IPS-NIHi11 (cell line): Measurements from ENCODE around the gene BICC1.

Experiments
- DNase-seq: peaks from one replicate; pipeline ENCODE4 v3.0.0; 2012; ENCODE audit warnings: mixed read lengths, low spot score

Gene BICC1

GRCh38 chr10:58648131-58648530 is 135.5 kb downstream of the BICC1 start:
- DNase-seq = no peak

DNA sequence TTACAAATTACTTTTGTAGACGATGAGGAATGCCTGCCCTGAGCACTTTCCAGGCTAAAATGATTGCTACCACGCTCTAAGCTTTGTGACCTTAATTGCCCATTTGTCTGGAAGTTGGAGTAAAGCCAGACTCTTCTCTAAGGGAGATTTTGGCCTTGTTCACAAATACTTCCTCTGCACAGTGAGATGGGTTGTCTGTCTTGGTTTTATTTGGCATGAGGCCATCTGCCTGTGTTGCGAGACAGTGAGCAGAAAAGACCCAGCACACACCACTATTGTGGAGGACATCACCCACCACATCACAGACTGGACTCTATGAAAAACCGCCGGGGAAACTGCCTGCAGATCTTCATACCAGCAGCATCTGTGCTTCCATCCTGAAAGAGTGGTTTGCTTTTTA is 138.4 kb downstream of the BICC1 start:
- DNase-seq = no peak

DNA sequence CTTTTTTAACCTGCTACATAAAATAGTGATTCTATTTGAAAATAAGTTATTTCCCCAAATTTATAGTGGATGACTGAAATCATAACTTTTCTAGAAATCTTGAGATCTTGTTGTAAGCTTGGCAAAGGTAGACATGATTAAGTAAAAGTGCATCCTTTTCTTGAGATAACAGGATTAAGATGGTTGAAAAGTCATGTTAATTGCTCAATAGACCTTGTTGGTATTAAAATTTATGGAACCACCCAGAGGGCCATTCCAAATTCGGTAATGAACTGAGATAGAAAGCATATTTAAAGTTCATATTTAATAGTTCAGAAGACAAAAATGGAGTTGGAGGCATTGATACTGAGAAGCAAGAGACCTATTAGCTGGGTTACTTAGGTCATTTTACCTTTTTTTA is 139.1 kb downstream of the BICC1 start:
- DNase-seq = no peak

DNA sequence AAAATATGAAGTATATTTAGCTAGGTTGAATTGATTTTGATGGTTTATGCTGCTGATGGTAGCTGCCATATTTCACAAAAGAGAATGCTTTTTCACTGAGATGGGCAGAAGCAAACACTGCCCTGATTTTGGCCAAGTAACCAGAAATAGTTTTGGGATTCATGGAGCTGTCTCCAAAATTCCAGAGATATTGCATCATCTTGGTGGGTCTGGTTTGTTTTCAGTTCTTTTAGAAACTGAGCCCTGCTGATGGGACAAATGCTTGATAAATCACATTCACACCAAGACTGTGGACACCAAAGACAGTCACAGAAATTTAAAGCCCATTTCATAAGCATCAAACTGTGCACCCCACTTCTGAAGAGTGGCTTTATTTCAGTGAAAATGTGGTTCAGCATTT is 140.5 kb downstream of the BICC1 start:
- DNase-seq = no peak

GRCh38 chr10:58660575-58661255 is 148.0 kb downstream of the BICC1 start:
- no peak for DNase-seq

DNA sequence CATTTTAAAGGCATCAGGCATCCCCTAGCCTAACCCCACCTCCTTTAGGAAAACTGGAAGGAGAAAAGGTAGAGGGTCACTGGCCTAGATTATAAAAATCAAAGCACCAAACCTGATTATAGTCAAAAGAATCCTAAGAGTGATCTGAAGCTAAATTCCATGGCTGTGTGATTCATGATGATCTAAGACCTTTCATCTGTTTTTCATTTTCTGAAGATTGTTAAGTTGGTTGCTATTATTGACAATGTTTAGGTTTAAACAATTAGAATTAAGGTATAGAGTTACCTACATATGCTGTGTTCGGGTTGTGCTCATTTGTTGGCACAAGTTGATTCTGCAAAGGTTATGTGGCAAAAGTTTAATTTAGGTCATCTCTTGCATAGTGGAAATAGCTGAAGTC is 148.7 kb downstream of the BICC1 start:
- DNase-seq = no peak

DNA sequence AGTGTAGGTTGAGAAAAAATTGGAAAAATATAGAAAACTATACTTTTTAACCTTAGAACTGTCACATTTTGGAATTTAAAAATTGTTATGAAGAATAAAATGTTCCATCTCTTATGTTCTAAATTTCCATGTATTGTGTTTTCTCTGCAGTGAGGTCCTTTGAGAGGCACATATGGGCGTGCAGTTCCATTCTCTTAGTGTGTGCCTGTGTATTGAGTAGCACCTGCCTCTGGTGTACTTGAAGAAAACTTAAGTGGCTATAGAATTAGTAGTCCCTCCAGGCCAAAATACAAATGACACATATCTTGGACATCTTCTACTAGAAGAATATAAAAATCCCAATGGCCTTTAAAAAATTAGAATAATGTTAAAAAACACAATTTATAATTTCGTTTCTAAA is 149.2 kb downstream of the BICC1 start:
- DNase-seq = no peak

- DNase-seq = no peak
Observed at GRCh38 chr10:58662314-58662713, 149.6 kb downstream of the BICC1 start.

- no peak for DNase-seq
Observed at GRCh38 chr10:58665361-58665760, 152.7 kb downstream of the BICC1 start.

- no peak for DNase-seq
Observed at GRCh38 chr10:58666024-58666423, 153.4 kb downstream of the BICC1 start.

- DNase-seq = no peak
Observed at GRCh38 chr10:58667658-58668310, 155.1 kb downstream of the BICC1 start.

DNA sequence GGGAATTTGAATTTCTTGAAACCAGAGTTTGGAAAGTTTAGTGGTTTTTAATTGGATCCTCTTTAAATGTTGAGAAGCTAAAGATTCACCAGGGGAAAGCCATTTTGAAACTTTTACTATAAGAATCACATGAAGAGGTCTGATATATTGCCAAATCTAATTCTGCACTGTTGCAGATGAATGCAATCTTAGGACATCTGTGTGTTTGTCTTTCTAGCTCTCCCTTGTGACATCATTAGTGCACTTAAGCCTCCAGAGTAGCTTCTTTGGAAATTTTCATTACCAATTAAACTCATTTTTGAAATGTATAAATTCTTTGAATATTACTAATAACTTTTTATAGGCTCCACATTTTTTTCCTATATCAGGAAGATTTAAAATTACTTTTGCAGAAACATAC is 160.2 kb downstream of the BICC1 start:
- no peak for DNase-seq

DNA sequence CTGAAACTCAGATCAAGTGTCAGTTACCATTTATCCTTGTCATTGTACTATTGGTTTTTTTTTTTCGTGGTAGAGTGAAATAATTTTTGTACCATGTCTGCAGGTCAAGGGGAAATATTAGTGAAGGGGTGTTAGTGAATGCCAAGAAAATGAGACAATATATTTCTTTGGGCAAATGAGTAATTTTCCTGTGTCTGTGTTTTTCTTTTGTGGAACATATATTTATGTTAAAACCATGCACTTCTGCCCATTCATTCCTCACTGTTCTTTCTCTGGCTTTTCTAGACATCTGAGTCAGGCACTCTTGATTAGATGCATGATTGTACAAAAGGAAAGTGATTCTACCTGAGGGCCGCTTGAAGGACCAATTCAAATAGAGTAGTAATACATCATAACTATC is 161.6 kb downstream of the BICC1 start:
- DNase-seq = no peak

DNA sequence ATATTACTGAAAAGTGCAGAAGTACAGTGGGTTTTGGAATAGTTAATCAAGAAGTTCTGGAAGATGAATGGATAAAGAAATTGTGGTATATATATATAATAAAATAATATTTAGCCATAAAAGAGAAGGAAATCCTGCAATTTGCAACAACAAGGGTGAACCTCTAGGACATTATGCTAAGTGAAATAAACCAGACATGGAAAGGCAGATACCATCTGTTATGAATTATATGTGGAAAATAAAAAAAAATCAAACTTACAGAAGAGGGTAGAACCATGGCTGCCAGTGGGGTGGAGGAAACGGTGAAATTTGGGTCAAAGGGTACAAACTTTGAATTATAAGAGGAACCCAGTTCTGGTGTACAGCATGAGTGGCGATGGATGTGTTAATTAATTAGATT is 162.6 kb downstream of the BICC1 start:
- no peak for DNase-seq

DNA sequence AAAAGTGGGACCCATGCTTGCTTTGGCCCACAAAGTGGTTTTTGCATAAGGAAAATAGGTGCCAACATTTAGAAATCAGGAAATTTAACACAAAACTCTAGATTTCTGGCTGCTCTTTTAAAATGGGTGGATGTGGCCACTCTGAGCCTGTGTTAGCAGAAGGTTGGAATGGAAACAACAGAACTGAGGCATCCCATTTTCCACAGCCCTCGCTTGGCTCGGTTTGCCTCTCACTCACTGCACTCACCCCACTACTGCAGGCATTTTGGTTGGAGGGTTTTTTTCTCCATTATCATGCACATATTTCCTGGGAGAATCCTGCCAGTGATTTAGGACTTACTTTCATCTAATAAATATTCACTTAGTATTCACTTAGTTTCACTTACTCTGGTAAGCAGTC is 178.9 kb downstream of the BICC1 start:
- no peak for DNase-seq

- DNase-seq = no peak
Observed at GRCh38 chr10:58693919-58694318, 181.2 kb downstream of the BICC1 start.

DNA sequence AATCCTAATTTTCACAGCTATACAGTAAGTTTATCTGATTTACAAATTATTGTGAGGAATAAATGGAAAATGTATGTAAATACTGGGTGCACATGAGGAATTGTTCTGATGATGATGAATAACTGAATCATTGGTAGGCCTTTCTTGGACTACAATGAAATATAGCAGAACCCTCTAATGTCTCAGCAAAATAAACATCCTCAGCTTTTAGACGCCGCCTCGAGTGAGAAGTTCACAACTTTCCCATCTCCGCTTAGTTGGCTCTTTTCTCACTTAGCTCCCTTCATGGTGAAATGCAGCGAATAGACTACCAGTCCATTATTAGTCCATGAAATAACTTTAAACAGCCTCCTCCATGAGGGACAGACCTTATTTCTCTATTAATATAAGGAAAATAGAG is 182.3 kb downstream of the BICC1 start:
- DNase-seq = no peak

DNA sequence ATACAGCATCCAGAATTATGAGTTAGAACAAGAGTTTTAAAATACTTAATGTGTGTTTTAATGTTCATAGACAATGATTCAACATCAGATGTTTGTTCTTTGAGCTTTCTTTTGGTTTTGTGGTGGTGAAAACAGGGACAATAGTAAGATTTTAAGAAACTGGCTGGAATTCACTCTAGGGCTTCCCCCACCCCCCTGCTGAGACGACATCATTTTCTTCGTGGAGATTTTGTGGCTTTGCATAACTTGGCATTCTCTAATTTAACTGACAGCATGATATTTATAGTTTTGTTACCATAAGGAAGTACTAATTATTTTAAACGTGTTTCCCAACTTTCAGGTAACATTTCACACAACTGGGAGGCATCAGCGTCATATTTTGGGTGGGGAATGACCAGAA is 184.1 kb downstream of the BICC1 start:
- no peak for DNase-seq

DNA sequence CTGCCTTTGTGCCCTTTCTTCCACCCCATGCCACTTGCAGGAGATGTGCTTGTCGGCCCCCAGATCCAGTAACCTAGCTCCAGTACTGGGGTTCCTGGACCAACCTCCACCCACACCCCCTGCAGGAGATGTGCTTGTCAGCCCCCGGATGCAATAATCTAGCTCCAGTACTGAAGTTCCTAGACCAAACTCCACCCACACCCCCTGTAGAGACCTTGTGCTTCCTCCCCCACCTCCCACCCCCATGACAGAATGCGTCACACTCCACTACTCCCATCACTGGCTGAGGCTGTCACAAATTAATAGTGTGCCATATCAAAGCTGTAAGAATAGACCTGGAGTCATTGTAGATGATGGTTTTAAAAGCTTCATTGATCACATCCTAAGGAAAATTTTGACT is 185.0 kb downstream of the BICC1 start:
- DNase-seq = no peak

GRCh38 chr10:58698777-58699356 is 186.2 kb downstream of the BICC1 start:
- DNase-seq = no peak

DNA sequence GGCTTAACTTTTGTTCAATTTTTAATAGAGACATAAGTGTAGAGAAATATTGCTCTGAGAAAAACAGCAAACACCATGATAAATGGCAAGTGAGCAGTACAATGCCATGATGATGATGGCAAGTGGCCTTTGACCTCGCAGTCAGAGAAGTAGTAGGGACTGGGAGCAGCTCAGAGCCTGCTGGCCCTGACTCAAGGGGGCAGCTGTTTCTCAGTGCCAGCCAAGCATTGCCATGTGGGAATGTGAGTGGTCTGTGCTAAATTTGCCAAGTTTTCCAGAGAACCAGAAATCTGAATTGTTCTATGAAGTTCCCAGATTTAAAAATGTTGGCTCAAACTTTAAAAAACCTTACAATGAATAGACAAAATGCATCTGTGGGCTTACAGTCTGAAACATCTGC is 187.9 kb downstream of the BICC1 start:
- no peak for DNase-seq

GRCh38 chr10:58701405-58702135 is 188.9 kb downstream of the BICC1 start:
- DNase-seq = no peak

GRCh38 chr10:58704226-58704625 is 191.6 kb downstream of the BICC1 start:
- DNase-seq = no peak
